ENCODE data around the gene PODXL2. TPM values are rescaled to one million over a fixed set of nuclear protein-coding genes. Genes with fewer than 3 reads are reported as not detected.

Gene PODXL2
- total RNA-seq, 1 donor from 2014 or later = 3.3 TPM

- intact Hi-C loops (cut with micrococcal nuclease) = no loop called here
- no peak overlapping the region for H3K27ac Mint-ChIP-seq
- no peaks in the 10 kb centered on the region for H3K27me3 Mint-ChIP-seq
- H3K4me3 Mint-ChIP-seq = no peak overlapping the region
- H3K36me3 Mint-ChIP-seq (ENCODE audit: low read depth) = no peaks in the 10 kb centered on the region
- no peaks in the 10 kb centered on the region for H3K4me1 Mint-ChIP-seq
- no peak for TF ChIP-seq CTCF (IDR thresholded peaks at IDR 0.05)
- H3K9me3 Mint-ChIP-seq = no peaks in the 10 kb centered on the region
- POLR2A ChIA-PET = no interaction called here
- no peak for DNase-seq
- no peak for ATAC-seq (ENCODE audit: low read depth)
- CTCF ChIA-PET = no interaction called here
These were observed 26.7 kb downstream of the PODXL2 start for GRCh38 chr3:127655641-127656040.

GRCh38 chr3:127656906-127657305 is 27.9 kb downstream of the PODXL2 start:
- Mint-ChIP-seq H3K4me3 (no peak overlapping the region), H3K27ac (no peak overlapping the region), H3K27me3 (no peaks in the 10 kb centered on the region), H3K4me1 (no peaks in the 10 kb centered on the region), H3K9me3 (no peaks in the 10 kb centered on the region), H3K36me3 (ENCODE audit: low read depth) (no peaks in the 10 kb centered on the region)
- DNase-seq = no peak
- intact Hi-C loops (cut with micrococcal nuclease) = no loop called here
- CTCF ChIA-PET = no interaction called here
- no peak for TF ChIP-seq CTCF (IDR thresholded peaks at IDR 0.05)
- no peak for ATAC-seq (ENCODE audit: low read depth)
- POLR2A ChIA-PET = interaction anchor here (1.0 kb wide), 1 partner anchor 15 kb away, joined by 3 read pairs; no protein-coding TSS in a partner anchor

GRCh38 chr3:127658234-127658633 is 29.2 kb downstream of the PODXL2 start:
- H3K4me1 Mint-ChIP-seq = no peaks in the 10 kb centered on the region
- no peak overlapping the region for H3K4me3 Mint-ChIP-seq
- DNase-seq (no peak), ATAC-seq (ENCODE audit: low read depth) (no peak)
- POLR2A ChIA-PET = interaction anchor here (0.7 kb wide), 1 partner anchor 975 kb away, joined by 18 read pairs; no protein-coding TSS in a partner anchor
- no peaks in the 10 kb centered on the region for H3K9me3 Mint-ChIP-seq
- intact Hi-C loops (cut with micrococcal nuclease) = no loop called here
- no peaks in the 10 kb centered on the region for H3K27me3 Mint-ChIP-seq
- no peak overlapping the region for H3K27ac Mint-ChIP-seq
- no peak for TF ChIP-seq CTCF (IDR thresholded peaks at IDR 0.05)
- H3K36me3 Mint-ChIP-seq (ENCODE audit: low read depth) = no peaks in the 10 kb centered on the region
- CTCF ChIA-PET = no interaction called here

GRCh38 chr3:127660621-127661251 is 31.8 kb downstream of the PODXL2 start:
- CTCF ChIA-PET = interaction anchor here (1.2 kb wide), 1 partner anchor 310 kb away, joined by 3 read pairs; no protein-coding TSS in a partner anchor
- Mint-ChIP-seq H3K36me3 (ENCODE audit: low read depth) (no peaks in the 10 kb centered on the region), H3K9me3 (no peaks in the 10 kb centered on the region), H3K4me1 (no peaks in the 10 kb centered on the region), H3K27ac (no peak overlapping the region), H3K4me3 (no peak overlapping the region), H3K27me3 (no peaks in the 10 kb centered on the region)
- no peak for ATAC-seq (ENCODE audit: low read depth)
- intact Hi-C loops (cut with micrococcal nuclease) = no loop called here
- DNase-seq = no peak
- POLR2A ChIA-PET = no interaction called here
- no peak for TF ChIP-seq CTCF (IDR thresholded peaks at IDR 0.05)

GRCh38 chr3:127661600-127661999 is 32.6 kb downstream of the PODXL2 start:
- H3K36me3 Mint-ChIP-seq (ENCODE audit: low read depth) = no peaks in the 10 kb centered on the region
- no peak for DNase-seq
- TF ChIP-seq CTCF (IDR thresholded peaks at IDR 0.05) = no peak
- H3K9me3 Mint-ChIP-seq = no peaks in the 10 kb centered on the region
- intact Hi-C loops (cut with micrococcal nuclease) = no loop called here
- ChIA-PET POLR2A (no interaction called here), CTCF (no interaction called here)
- H3K27ac Mint-ChIP-seq = no peak overlapping the region
- H3K27me3 Mint-ChIP-seq = no peaks in the 10 kb centered on the region
- ATAC-seq (ENCODE audit: low read depth) = no peak
- H3K4me3 Mint-ChIP-seq = no peak overlapping the region
- no peaks in the 10 kb centered on the region for H3K4me1 Mint-ChIP-seq
